BLaER1 treated with 17β-estradiol and CSF1 and Interleukin-3, amounts not matched to agents 10 nM and 100 nM (cell line): Measurements from ENCODE around the gene WNT1.
A peak's percentile ranks its signal among the peaks of the same experiment; 100 is the strongest.

ENCODE experiments used
- H3K27ac ChIP-seq, 11 experiments: shearing (Covaris generic); formaldehyde crosslinking; 2 replicates each; pipeline ENCODE4 v1.8.1; 2022
- H3K27me3 ChIP-seq, 11 experiments: shearing (Covaris generic); formaldehyde crosslinking; 2 replicates each; pipeline ENCODE4 v1.8.1; 2022
- H3K36me3 ChIP-seq, 11 experiments: shearing (Covaris generic); formaldehyde crosslinking; 2 replicates each; pipeline ENCODE4 v1.8.1; 2022
- H3K4me1 ChIP-seq, 10 experiments: shearing (Covaris generic); formaldehyde crosslinking; 2 replicates each; pipeline ENCODE4 v1.8.1; 2022
- H3K4me2 ChIP-seq, 11 experiments: shearing (Covaris generic); formaldehyde crosslinking; 2 replicates each; pipeline ENCODE4 v1.8.1; 2022
- H3K4me3 ChIP-seq, 10 experiments: shearing (Covaris generic); formaldehyde crosslinking; 2 replicates each; pipeline ENCODE4 v1.8.1; 2022
- H3K9ac ChIP-seq, 11 experiments: shearing (Covaris generic); formaldehyde crosslinking; 2 replicates each; pipeline ENCODE4 v1.8.1; 2022
- H3K9me3 ChIP-seq, 11 experiments: shearing (Covaris generic); formaldehyde crosslinking; replicated peaks in 1 of 11; 2 replicates each; pipeline ENCODE4 v1.8.1; 2022
- H4K20me1 ChIP-seq, 11 experiments: shearing (Covaris generic); formaldehyde crosslinking; 2 replicates each; pipeline ENCODE4 v1.8.1; 2022
- Cebpa-rat ChIP-seq, 11 experiments: shearing (Covaris generic); IDR thresholded peaks; 2 replicates each; pipeline ENCODE4 v1.8.1; 2022

The WNT1 gene

DNA sequence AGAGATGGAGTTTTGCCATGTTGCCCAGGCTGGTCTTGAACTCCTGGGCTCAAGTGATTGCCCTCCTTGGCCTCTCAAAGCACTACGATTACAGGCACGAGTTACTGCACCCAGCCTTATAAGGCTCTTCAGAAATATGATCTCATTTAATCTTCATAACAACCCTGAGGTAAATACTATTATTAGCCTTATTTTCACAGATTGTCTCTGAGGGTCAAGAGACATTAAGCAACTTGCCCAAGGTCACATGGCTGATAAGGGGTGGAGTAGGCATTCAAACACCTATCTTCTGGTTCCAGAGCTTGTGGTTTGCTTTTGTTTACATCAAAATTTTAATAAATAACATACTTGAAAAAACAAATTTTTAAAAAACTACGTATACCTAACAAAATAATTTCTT, 35.3 kb downstream of the WNT1 start:
- Histone ChIP-seq H3K36me3 (peaks cover 35 to 51% (median 44%) of the 10 kb centered on the region in 11 experiments), H3K27me3 (no peaks in the 10 kb centered on the region), H3K9ac (no peak overlapping the region), H3K27ac (no peak overlapping the region), H4K20me1 (peaks cover 0 to 20% (median 2%) of the 10 kb centered on the region in 11 experiments; a peak in 4 of 22 replicates), H3K9me3 (no peaks in the 10 kb centered on the region), H3K4me2 (no peak overlapping the region), H3K4me3 (no peak overlapping the region), H3K4me1 (peaks cover 11 to 27% (median 14%) of the 10 kb centered on the region in 10 experiments)
- no peak for TF ChIP-seq Cebpa-rat (IDR thresholded peaks at IDR 0.05)

DNA sequence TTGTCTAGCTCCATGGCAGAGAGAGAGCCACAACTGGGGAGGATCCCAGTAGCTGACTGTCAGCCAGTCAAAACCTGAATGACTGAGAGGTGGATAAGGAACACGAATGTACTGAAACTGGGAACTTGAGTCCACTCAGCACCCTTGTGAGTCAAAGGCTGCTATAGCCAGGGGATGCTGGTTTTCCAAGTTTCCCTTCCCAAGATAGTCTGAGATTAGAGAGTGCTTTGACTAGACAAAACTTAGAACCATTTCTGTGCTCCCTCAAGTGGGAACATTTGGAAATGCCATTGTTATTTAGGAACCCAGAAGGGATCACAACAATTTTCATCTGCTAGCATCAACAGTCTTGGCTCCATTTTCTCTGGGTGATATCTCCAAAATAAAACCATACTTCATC, 36.4 kb downstream of the WNT1 start:
- TF ChIP-seq Cebpa-rat (IDR thresholded peaks at IDR 0.05), result no peak
- Histone ChIP-seq H3K27me3 (no peaks in the 10 kb centered on the region), H3K36me3 (peaks cover 32 to 42% (median 37%) of the 10 kb centered on the region in 11 experiments), H3K9ac (no peak overlapping the region), H3K27ac (no peak overlapping the region), H3K9me3 (no peaks in the 10 kb centered on the region), H3K4me3 (no peak overlapping the region), H3K4me1 (peaks cover 14 to 29% (median 17%) of the 10 kb centered on the region in 10 experiments), H4K20me1 (peaks cover 0 to 20% (median 0%) of the 10 kb centered on the region in 11 experiments; a peak in 4 of 22 replicates), H3K4me2 (0 out of 22 replicates have a peak overlapping the region, but pooled peaks of 1 of the 11 experiments have one; percentile 7)

- H3K9ac ChIP-seq, result 0 out of 22 replicates have a peak overlapping the region, but pooled peaks of 1 of the 11 experiments have one; percentile 3
- H3K27ac ChIP-seq, result no peak overlapping the region
- no peaks in the 10 kb centered on the region for H3K9me3 ChIP-seq
- no peaks in the 10 kb centered on the region for H3K27me3 ChIP-seq
- no peak overlapping the region for H3K4me3 ChIP-seq
- peaks cover 19 to 33% (median 21%) of the 10 kb centered on the region in 10 experiments for H3K4me1 ChIP-seq
- no peak for TF ChIP-seq Cebpa-rat (IDR thresholded peaks at IDR 0.05)
- H4K20me1 ChIP-seq, result peaks cover 0 to 20% (median 0%) of the 10 kb centered on the region in 11 experiments; a peak in 4 of 22 replicates
- H3K36me3 ChIP-seq, result peaks cover 26 to 36% (median 33%) of the 10 kb centered on the region in 11 experiments
- H3K4me2 ChIP-seq, result 0 out of 22 replicates have a peak overlapping the region, but pooled peaks of 2 of the 11 experiments have one; percentile 7 to 15
Observed at GRCh38 chr12:49015196-49015595, 37.1 kb downstream of the WNT1 start.

GRCh38 chr12:49017891-49018260, 39.8 kb downstream of the WNT1 start:
- Histone ChIP-seq H4K20me1 (peaks cover 0 to 20% (median 5%) of the 10 kb centered on the region in 11 experiments; a peak in 10 of 22 replicates), H3K4me2 (peak overlapping the region; percentile 73 to 95 (median 86)), H3K36me3 (peaks cover 17 to 31% (median 27%) of the 10 kb centered on the region in 11 experiments), H3K27ac (peak overlapping the region; percentile 89 to 99 (median 95)), H3K9ac (peak overlapping the region; percentile 90 to 97 (median 92)), H3K4me1 (peaks cover 25 to 47% (median 38%) of the 10 kb centered on the region in 10 experiments), H3K9me3 (no peaks in the 10 kb centered on the region), H3K4me3 (peak overlapping the region; percentile 71 to 85 (median 74)), H3K27me3 (no peaks in the 10 kb centered on the region)
- no peak for TF ChIP-seq Cebpa-rat (IDR thresholded peaks at IDR 0.05)

GRCh38 chr12:49018261-49019119, 40.4 kb downstream of the WNT1 start, which contains the start of gene PRKAG1:
PRKAG1 (minus strand) TSS chr12:49018776; CDS start chr12:49018740, 36 bp downstream.
- H3K27ac ChIP-seq, result peak within 1 kb of the TSS; percentile 89 to 99 (median 95)
- H3K36me3 ChIP-seq, result peaks cover 23 to 31% (median 28%) of the 10 kb centered on the region in 11 experiments
- peak in 5 of 11 experiments; percentile 31 to 89 (median 64); a peak in 8 of 22 replicates for TF ChIP-seq Cebpa-rat (IDR thresholded peaks at IDR 0.05)
- H3K27me3 ChIP-seq, result no peaks in the 10 kb centered on the region
- H3K9ac ChIP-seq, result peak within 1 kb of the TSS; percentile 90 to 97 (median 92)
- peaks cover 0 to 26% (median 11%) of the 10 kb centered on the region in 11 experiments; a peak in 11 of 22 replicates for H4K20me1 ChIP-seq
- H3K9me3 ChIP-seq, result no peaks in the 10 kb centered on the region
- peaks cover 25 to 47% (median 38%) of the 10 kb centered on the region in 10 experiments for H3K4me1 ChIP-seq
- H3K4me3 ChIP-seq, result peak within 1 kb of the TSS; percentile 71 to 85 (median 74)
- peak within 1 kb of the TSS; percentile 83 to 95 (median 90) for H3K4me2 ChIP-seq

- H3K36me3 ChIP-seq, result peaks cover 29 to 36% (median 34%) of the 10 kb centered on the region in 11 experiments
- TF ChIP-seq Cebpa-rat (IDR thresholded peaks at IDR 0.05), result no peak
Observed at GRCh38 chr12:49019120-49019430, 41.0 kb downstream of the WNT1 start.

DNA sequence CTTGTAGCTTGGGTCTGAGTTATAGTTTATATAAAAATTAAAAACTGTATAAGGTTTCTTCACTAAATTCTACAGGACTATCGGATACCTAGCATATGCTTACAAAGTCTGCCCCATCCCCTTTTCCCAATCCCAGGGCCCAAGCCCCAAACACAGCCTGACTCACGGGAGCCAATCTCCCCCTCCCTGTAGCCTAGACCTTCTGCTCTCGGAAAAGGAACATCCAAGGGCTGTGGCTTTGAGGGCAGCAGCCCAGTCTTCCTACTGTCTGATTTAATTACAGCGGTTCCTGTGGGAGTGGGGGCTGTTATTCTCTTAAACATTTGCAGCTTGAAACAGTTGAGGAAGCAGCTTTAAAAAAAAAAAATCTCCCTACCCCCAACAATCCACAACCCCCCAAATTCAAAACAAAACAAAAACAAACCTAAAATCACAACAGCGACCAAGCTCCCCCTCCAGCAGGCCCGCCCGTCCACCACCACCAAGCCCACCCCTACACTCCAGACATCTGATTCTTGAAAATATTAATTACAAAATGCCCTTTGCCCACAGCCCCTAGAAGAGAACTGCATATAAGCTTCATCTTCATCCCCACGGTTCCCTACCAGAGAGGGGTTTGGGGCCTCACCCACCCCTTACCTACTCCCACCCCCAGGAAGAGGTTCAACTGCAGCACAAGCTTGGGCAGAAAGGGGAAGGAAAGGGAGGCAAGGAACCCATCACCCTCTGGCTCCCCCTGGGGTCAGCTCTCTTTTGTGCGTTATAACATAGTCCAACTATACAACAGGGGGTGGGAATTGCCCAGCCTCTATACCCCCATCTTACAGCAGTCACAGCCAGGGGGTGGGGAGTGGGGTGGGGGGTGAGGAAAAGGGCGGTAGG, 41.6 kb downstream of the WNT1 start:
- Histone ChIP-seq H3K27ac (peak overlapping the region; percentile 89 to 99 (median 95)), H3K4me1 (peaks cover 25 to 44% (median 38%) of the 10 kb centered on the region in 10 experiments), H3K9me3 (no peaks in the 10 kb centered on the region), H3K4me2 (peak overlapping the region; percentile 83 to 94 (median 88)), H4K20me1 (peaks cover 1 to 28% (median 17%) of the 10 kb centered on the region in 11 experiments; a peak in 18 of 22 replicates), H3K36me3 (peaks cover 35 to 42% (median 40%) of the 10 kb centered on the region in 11 experiments), H3K4me3 (peak overlapping the region; percentile 71 to 85 (median 74); a peak in 19 of 20 replicates), H3K27me3 (no peaks in the 10 kb centered on the region), H3K9ac (peak overlapping the region; percentile 90 to 97 (median 92))
- no peak for TF ChIP-seq Cebpa-rat (IDR thresholded peaks at IDR 0.05)

More at GRCh38 chr12:49019120-49019430, 41.0 kb downstream of the WNT1 start:
- Histone ChIP-seq H3K27me3 (no peaks in the 10 kb centered on the region), H3K27ac (peak overlapping the region; percentile 89 to 99 (median 95)), H3K9ac (peak overlapping the region; percentile 90 to 97 (median 92)), H3K4me3 (peak overlapping the region; percentile 71 to 85 (median 74)), H4K20me1 (peaks cover 0 to 27% (median 13%) of the 10 kb centered on the region in 11 experiments; a peak in 14 of 22 replicates), H3K4me1 (peaks cover 25 to 47% (median 38%) of the 10 kb centered on the region in 10 experiments), H3K4me2 (peak overlapping the region; percentile 83 to 94 (median 88)), H3K9me3 (no peaks in the 10 kb centered on the region)

DNA sequence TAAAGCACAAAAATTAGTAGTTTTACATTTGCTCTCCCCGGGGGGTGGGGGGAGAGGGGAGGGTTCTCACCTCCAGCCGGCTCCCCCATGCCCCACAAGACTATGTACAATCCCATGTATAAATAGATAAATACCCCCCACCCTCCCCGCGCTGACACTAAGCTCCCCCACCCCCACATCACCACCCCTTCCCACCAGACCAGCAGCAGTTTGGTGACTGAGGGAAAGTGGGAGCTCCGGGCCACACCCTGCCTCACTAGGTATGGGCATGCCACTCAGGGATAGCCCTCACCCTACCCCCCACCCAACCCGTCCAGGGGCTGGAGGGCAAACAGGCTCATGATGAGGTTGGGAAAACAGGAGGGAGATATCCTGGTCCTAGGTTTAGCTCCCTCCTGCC, 42.3 kb downstream of the WNT1 start:
- Histone ChIP-seq H3K27ac (peak overlapping the region in 10 of 11 experiments; percentile 35 to 99 (median 94); a peak in 19 of 22 replicates), H3K27me3 (no peaks in the 10 kb centered on the region), H3K36me3 (peaks cover 43 to 50% (median 48%) of the 10 kb centered on the region in 11 experiments), H3K9me3 (no peaks in the 10 kb centered on the region), H3K4me1 (peaks cover 25 to 40% (median 36%) of the 10 kb centered on the region in 10 experiments), H4K20me1 (peaks cover 9 to 35% (median 25%) of the 10 kb centered on the region in 11 experiments; a peak in 19 of 22 replicates), H3K4me2 (peak overlapping the region in 10 of 11 experiments; percentile 52 to 88 (median 67); a peak in 17 of 22 replicates), H3K4me3 (no peak overlapping the region), H3K9ac (peak overlapping the region in 7 of 11 experiments; percentile 40 to 97 (median 53); a peak in 13 of 22 replicates)
- TF ChIP-seq Cebpa-rat (IDR thresholded peaks at IDR 0.05), result no peak
